ENCODE measurements around the gene RANBP1. TPM values are rescaled to one million over a fixed set of nuclear protein-coding genes. Genes with fewer than 3 reads are reported as not detected.

RANBP1 gene
- total and polyA plus RNA-seq, 9 of the 15 experiments (the other 6 are each of a cell fraction or from before 2014, with no cell fraction given), result 162 to 2,891 (median 1,289) TPM

DNA sequence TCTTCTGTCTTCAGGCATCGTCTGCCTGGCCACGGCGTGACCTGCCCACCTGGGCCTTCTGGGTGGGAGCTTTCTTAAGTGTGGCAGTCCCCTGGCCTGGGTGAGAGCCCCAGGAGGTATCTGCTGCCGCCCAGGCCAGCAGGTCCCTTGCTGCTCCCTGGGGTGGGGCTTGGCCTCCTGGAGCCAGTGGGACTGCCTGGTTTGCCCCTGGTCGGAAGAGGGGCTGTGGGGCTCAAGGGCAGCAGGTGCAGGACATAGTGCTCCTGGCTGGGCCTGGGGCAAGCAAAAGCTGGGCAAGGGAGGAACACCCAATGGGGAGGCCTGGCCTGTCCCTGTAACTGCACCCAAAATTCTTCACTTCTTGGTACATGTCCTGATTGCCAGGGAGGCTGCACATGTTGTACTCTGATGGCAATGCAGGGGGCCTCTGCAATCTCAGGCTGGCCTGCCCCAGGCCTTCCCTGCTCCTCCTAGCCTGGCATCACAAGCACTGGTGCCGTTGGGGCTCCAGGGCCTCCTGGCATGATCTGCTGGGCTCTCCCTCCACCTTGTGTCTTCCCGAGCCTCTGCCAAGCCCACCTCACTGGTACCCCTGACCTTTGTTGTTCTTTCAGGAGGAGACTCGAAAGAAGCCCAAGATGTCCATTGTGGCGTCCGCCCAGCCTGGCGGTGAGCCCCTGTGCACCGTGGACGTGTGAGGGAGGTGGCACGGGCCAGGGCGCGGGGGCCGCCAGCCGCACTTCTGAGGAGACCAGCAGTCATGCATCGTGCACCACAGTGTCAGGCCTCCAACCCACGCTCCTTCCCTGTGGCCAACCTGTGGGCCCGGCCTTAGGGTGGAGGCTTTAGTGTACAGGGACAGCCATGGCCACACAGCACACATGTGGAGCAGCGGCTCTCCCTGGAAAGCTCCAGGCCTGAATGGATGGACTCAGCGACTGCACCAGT, 6.2 kb upstream of the RANBP1 start (continued):
- TF ChIP-seq, protein P1, sequence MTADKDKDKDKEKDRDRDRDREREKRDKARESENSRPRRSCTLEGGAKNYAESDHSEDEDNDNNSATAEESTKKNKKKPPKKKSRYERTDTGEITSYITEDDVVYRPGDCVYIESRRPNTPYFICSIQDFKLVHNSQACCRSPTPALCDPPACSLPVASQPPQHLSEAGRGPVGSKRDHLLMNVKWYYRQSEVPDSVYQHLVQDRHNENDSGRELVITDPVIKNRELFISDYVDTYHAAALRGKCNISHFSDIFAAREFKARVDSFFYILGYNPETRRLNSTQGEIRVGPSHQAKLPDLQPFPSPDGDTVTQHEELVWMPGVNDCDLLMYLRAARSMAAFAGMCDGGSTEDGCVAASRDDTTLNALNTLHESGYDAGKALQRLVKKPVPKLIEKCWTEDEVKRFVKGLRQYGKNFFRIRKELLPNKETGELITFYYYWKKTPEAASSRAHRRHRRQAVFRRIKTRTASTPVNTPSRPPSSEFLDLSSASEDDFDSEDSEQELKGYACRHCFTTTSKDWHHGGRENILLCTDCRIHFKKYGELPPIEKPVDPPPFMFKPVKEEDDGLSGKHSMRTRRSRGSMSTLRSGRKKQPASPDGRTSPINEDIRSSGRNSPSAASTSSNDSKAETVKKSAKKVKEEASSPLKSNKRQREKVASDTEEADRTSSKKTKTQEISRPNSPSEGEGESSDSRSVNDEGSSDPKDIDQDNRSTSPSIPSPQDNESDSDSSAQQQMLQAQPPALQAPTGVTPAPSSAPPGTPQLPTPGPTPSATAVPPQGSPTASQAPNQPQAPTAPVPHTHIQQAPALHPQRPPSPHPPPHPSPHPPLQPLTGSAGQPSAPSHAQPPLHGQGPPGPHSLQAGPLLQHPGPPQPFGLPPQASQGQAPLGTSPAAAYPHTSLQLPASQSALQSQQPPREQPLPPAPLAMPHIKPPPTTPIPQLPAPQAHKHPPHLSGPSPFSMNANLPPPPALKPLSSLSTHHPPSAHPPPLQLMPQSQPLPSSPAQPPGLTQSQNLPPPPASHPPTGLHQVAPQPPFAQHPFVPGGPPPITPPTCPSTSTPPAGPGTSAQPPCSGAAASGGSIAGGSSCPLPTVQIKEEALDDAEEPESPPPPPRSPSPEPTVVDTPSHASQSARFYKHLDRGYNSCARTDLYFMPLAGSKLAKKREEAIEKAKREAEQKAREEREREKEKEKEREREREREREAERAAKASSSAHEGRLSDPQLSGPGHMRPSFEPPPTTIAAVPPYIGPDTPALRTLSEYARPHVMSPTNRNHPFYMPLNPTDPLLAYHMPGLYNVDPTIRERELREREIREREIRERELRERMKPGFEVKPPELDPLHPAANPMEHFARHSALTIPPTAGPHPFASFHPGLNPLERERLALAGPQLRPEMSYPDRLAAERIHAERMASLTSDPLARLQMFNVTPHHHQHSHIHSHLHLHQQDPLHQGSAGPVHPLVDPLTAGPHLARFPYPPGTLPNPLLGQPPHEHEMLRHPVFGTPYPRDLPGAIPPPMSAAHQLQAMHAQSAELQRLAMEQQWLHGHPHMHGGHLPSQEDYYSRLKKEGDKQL (CRISPR knock-in tag; IDR thresholded peaks at IDR 0.05; ENCODE audit: borderline replicate concordance), result no peak
- TF ChIP-seq RFX5 (IDR thresholded peaks at IDR 0.05; ENCODE audit: low read depth, low read length), result no peak
- TF ChIP-seq RCOR1 (IDR thresholded peaks at IDR 0.05; ENCODE audit: borderline replicate concordance in 1 of 2, low read depth in 2 of 2, low read length in 2 of 2), result no peak
- TF ChIP-seq ZNF316 (IDR thresholded peaks at IDR 0.05), result no peak
- TF ChIP-seq PURB (CRISPR knock-in tag; IDR thresholded peaks at IDR 0.05; ENCODE audit: low read depth), result no peak
- peak; percentile 61 for TF ChIP-seq SUPT5H (IDR thresholded peaks at IDR 0.05)
- no peak for TF ChIP-seq ZFP36 (IDR thresholded peaks at IDR 0.05; ENCODE audit: low read depth, low read length, partially characterized antibody)
- TF ChIP-seq ZNF174 (CRISPR knock-in tag; IDR thresholded peaks at IDR 0.05), result no peak
- TF ChIP-seq, protein P2, sequence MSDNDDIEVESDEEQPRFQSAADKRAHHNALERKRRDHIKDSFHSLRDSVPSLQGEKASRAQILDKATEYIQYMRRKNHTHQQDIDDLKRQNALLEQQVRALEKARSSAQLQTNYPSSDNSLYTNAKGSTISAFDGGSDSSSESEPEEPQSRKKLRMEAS (CRISPR knock-in tag; IDR thresholded peaks at IDR 0.05), result no peak
- no peak for TF ChIP-seq NRF1 (conservative IDR thresholded peaks at IDR 0.05 in 1 of 2, IDR thresholded peaks at IDR 0.05 in 1 of 2)
- TF ChIP-seq, protein P3, sequence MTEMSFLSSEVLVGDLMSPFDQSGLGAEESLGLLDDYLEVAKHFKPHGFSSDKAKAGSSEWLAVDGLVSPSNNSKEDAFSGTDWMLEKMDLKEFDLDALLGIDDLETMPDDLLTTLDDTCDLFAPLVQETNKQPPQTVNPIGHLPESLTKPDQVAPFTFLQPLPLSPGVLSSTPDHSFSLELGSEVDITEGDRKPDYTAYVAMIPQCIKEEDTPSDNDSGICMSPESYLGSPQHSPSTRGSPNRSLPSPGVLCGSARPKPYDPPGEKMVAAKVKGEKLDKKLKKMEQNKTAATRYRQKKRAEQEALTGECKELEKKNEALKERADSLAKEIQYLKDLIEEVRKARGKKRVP (CRISPR knock-in tag; IDR thresholded peaks at IDR 0.05), result peak; percentile 58; the same call in 1 of the 2 replicates
- peak; percentile 38 for TF ChIP-seq HNRNPLL (IDR thresholded peaks at IDR 0.05; ENCODE audit: low read depth, low read length, poor library complexity, severe bottlenecking)
- TF ChIP-seq ZNF41 (CRISPR knock-in tag; conservative IDR thresholded peaks at IDR 0.05), result no peak
- TF ChIP-seq HNRNPUL1 (IDR thresholded peaks at IDR 0.05; ENCODE audit: low read length), result no peak
- no peak for TF ChIP-seq JUN (IDR thresholded peaks at IDR 0.05; ENCODE audit: borderline replicate concordance, low read depth, low read length)
- TF ChIP-seq JUN (CRISPR knock-in tag; IDR thresholded peaks at IDR 0.05; ENCODE audit: borderline replicate concordance), result no peak
- TF ChIP-seq DMBX1 (CRISPR knock-in tag; IDR thresholded peaks at IDR 0.05; ENCODE audit: borderline replicate concordance), result no peak
- no peak for TF ChIP-seq ZBED1 (IDR thresholded peaks at IDR 0.05)
- no peak for TF ChIP-seq NFATC3 (IDR thresholded peaks at IDR 0.05)
- no peak for TF ChIP-seq ZSCAN32 (CRISPR knock-in tag; IDR thresholded peaks at IDR 0.05)
- TF ChIP-seq NCOA4 (IDR thresholded peaks at IDR 0.05; ENCODE audit: partially characterized antibody), result no peak

Measured in K562 (cell line).